SKM-1 treated with dmso at 0.1 percent for 144 hours (cell line): ENCODE data around the gene JAKMIP1.

ENCODE experiments used
- DNase-seq: peaks from one replicate; lab custom pipeline; 2025; ENCODE audit not compliant: unreplicated experiment; lab: John Stamatoyannopoulos, UW

The JAKMIP1 gene

DNA sequence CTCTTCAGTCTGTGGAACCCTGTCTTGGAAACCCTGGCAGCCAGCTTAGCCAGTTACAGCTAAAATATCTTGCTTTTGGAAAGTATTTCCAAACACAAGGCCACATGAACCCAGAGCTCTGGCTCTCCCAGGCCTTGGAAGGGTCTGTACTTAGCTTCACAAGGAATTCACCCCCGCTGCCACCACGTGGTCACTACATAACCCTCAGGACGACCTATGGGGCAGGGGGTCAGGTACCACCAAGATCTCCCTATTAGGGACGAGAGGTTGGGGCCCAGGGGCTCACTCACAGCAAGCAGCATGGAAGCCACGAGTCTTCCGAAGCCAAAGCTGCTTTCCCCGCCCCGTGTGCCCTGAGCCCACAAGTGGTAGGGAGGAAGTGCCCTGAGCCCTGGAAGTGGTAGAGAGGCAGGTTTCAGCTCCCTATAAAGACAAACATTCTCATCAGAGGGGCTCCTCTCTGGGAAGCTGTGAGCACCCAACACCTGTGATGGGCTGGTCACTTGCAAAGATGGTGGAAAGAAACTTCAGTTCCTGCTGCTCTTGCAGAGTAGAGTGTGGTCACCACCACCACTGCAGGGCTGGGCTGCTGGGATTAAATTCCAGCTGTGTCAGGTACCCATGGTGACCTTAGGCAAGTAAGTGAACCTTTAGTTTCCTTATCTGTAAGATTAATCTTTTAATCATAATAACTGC, 4.7 kb upstream of the JAKMIP1 start:
- no peak for DNase-seq

DNA sequence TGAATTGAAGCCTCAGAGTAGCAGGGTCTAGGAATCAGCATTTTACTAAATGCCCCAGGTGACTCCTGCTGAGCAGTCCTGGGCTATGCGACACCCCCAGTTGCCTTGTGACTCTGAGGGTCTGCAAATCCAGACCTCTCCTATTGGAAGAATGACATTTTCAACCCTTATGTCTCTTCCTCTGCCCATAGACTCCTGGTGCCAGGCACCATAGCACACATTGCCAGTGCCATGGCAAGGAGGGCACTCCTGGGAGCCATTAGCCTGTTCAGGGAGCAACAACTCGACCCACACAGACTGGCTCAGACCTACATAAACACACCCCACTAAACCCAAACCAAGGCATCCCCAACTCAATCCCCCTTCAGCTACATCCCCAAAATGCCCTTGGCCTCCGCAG, 3.7 kb upstream of the JAKMIP1 start:
- DNase-seq: no peak

DNA sequence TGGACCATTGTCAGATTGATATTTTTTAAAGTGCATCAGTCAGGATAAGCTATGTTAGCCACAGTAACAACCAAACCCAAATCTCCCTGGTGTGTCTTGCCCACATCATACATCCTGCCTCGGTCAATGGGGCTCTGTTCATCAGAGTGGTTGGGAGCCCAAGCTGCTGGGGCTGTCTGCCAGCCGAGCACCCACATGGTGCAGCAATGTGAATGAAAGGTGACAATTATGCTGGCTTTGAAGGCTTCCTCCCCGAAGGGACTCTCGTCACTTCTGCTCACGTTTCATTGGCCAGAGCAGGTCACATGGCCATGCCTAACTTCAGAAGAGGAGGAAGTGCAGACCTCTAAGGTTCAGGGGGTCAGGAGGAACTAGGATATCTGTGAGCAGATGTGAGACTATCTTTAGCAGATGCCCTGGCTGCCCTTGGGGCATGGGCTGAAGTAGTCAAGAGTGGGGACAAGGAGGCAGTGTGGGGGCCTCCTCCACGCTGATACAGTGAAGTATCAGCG, 1.3 kb upstream of the JAKMIP1 start:
- peak; percentile 30 for DNase-seq

DNA sequence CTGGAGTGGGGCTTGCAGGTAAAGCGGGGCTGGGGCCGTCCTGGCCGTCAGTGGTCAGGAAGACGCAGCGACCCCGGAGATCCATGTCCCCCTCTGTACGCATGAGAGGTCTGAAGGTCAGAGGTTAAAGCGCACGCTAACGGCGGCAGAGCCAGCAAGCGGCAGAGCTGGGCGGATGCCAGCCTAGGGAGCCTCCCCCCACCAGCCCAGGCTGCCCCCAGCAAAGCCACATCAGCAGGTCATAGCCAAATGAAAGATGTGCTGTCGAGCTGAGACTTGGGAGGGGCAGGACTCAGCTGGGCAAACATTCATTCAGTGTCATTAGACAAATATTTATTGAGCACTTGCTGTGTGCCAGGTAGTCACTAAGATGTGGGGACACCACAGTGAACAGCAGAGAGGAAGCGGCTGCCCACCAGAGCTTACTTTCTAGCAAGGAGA, 593 bp upstream of the JAKMIP1 start:
- DNase-seq: no peak

DNA sequence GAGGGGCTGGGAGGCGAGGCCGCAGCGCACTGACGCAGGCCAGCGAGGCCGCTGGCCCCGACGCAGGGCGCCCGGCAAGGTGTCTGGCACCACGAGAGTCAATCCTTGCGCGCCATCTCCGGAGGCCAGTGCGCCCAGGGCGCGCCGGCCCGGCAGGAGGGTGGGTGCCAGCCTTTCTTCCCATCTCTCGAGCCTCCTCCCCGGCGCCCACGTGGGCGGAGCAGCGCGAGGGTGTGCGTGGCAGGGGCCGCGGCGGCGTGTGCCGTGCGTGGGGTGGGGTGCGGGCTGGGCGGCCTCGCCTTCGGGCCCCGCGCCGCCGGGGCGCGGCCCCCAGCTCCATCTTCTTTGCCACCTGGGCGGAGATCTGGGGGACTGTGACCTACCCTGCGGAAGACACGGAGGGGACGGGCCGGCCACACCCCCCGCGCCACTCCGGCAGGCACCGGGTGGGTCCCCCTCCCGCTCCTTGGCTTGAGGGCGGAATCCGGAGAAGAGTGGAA, 877 bp downstream of the JAKMIP1 start:
- DNase-seq: no peak

DNA sequence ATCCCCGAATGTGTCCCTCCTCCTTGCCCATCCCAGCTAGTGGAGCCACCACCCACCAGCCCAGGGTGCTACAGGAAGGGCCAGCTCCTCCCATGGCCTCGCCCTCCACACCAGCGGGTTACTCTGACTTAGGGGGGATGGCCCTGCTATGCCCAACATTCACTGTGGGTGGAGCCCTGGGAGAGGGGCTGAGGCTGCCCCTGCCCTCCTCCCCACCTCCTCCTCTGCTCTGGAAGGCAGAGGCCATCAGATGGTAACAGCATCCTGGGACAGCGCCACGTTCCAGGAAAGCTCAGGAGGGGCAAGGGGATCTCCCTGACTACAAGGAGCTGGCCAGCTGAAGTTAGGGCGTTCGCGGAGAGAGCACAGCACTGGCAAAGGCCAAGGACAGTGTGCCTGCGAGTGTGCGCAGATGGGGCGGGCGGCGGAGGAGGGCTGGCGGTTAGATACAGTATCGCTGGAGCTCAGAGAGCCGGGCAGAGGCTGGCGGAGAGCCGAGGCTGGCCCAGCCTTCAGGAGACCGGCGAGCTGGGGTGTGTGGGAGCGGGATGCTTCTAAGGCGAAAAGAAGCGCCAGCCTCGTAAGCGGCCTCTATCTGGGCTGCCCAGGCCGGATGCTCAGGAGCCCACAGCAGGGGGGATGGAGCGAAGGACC, 1.5 kb downstream of the JAKMIP1 start:
- no peak for DNase-seq

DNA sequence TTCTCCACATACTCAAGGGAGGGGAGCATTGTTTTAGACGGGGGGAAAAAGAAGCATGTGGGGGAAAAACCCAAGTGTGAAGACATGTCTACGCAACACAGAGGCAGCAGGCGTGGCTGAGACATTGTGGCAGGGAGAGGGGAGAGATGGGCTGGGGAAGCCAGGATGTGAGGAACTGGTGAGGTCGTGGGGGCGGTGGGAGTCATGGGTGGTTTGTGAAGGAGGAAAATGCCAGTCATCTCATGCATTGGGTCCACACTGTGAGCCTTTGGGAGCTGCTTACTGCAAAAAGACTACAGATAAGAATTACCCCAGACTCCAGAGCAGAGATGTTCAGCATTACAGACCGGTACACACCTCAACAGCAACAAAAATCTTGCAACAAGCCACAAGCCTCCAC, 2.1 kb downstream of the JAKMIP1 start:
- no peak for DNase-seq

DNA sequence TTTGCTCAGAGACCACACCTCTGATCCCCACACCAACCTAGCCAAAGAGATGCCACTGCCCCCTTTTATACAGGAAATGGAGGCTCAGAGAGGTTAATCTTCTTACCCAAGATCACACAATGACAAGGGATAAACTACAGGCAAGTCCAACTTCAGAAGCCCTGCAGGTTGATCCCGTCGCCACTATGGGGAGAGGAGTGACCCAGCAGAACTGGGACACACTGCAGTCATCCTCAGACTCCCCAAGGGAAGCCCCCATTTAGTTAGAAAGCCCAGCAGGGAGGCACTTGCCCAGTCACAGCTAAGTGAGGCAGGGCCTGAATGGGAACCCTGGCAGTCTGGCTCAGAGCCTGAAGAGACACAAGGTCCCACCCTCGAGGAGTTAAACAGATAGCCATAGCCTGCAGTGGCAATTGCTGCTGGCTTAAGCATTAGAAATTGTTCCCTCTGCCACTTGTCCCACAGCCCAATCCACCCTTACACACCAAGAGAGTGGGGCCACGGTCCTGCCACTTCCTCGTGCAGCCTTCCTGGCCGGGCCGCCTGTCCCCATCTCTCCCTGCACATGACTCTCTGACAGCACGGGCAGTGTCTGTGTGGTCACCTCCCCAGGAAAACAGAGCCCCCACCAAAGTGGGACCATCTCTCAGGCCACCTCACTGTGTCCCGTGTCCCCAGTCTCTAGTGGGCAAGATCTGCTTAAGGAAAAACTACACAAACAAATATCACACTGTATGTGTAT, 2.7 kb downstream of the JAKMIP1 start:
- no peak for DNase-seq

DNA sequence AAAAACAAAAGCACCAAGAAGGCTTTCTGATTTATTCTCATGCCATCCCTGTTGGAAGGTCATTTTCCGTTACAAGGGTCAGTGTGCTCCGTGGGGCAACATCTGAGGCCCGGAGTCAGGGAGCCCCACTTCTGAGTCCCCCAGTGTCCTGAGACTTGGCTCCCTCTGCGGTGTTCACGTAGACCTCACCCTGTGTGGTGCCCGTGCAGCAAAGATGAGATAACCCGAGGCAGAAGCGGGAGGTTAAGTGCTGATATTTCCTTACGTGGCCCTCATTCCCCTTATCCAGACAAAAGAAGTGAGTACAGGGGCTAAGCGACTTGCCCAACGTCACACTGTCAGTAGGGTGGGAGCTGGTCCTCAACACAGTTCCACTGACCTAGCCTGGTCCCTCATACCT, 3.5 kb downstream of the JAKMIP1 start:
- no peak for DNase-seq

DNA sequence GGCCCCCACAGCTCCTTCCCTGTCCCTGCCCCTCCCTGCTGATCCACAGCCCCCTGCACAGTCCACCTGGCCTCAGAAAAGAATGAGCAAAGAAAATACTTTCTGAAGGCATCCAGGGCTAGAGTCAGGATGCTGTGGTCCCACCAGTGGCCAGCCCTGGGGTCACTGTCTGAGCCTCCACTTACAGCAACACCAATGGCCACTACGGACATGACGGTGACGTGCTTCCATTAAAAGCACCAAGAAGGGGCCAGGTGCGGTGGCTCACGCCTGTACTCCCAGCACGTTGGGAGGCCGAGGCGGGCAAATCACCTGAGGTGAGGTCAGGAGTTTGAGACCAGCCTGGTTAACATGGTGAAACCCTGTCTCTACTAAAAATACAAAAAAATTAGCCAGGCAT, 4.0 kb downstream of the JAKMIP1 start:
- DNase-seq: no peak

DNA sequence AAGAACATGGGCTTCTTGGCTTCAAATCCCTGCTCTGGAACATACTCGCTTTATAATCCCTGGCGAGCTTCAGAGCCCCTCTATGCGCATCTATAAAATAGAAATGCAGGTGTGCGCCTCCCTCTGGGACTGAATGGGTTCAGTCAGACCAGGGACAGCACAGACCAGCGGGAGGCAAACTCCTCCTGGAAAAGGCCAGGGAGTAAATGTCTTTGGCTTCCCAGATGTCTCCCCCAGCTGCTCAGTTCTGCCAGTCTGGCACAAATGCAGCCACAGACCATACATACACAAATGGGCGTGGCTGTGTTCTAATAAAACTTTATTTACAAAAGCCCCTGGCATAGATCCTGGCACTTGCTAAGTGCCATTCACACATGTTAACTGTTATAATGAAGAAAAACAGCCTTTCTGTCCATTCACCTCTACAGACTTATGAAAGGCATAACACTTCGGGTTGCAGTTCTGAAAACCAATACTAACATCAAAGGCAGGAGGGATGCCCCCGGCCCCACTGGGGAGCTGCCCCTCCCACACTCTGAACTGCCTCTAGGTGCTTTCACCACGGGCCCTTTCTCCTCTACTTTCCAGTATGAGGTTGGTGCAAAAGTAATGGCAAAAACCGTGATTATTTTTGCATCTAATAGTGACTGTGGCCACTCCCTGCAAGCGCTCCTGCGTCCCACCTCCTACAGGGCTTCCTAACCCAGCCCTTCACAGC, 4.6 kb downstream of the JAKMIP1 start:
- DNase-seq: no peak

DNA sequence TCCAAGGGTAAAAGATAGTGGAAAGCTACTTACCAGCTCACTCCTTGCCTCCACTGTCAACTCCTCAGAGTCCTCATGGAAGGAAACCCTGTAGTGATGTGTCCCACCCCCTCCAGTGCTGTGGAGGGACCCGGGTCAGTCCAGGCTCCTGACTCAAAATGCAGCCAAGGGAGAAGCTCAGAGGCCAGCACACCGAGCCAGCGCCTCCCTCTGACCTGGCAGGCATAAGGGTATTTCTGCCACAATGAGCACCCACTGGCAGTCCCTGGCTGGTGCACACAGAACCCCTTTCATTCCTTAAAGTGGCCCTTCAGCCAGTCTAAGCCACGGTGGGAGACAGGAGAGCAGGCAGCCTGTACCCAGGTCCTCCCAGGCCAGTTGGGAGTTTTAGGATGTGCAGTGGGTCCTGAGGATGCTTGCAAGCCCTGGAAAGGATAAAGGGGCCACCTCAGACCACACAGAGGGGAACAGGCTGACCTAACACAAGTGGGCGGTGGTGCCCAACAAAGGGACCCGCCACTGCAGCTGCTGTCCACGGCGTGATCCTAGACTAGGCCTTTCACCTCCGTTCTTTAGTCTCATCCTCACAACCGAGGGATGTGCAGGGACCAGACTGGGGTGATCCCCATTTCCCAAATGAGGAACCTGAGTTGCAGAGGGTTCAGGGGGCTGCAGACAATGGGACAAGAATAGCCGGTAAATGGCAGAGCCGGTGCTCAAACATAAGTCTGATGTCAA, 5.7 kb downstream of the JAKMIP1 start:
- no peak for DNase-seq

DNA sequence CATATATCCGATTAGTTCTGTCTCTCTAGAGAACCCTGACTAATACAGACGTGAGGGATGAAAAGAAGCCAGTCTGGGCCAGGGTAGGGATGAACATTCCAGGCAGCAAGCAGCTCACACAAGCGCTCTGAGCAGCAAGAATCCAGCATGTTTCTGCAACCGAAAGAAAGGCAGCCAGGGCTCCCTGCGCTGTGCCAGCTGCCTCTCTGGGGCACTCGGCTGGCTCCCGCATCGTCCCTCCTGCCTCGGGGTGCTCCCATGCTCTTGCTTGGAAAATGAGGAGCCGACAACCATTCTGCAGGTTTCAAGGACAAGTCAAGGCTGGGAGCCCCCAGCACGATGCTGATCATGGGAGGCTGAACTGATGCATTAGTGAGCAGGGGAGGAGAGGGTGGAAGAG, 7.0 kb downstream of the JAKMIP1 start:
- no peak for DNase-seq

DNA sequence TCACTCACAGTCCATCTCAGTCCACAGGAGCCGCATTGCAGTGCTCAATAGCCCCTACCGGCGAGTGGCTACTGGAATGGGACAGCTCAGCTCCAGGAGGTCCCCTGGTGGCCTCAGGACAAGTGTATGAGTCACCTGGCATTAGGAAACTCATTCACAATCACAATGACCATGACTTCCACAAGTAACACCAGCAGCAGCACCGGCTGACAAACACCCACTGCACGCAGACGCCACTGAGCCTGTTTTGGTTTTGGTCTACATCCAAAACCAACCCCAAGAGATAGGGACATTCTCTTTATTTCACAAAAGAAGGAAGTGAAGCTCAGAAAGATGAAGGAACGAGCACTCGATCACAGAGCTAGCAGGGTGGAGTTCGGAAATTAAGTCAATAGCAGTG, 8.1 kb downstream of the JAKMIP1 start:
- no peak for DNase-seq

DNA sequence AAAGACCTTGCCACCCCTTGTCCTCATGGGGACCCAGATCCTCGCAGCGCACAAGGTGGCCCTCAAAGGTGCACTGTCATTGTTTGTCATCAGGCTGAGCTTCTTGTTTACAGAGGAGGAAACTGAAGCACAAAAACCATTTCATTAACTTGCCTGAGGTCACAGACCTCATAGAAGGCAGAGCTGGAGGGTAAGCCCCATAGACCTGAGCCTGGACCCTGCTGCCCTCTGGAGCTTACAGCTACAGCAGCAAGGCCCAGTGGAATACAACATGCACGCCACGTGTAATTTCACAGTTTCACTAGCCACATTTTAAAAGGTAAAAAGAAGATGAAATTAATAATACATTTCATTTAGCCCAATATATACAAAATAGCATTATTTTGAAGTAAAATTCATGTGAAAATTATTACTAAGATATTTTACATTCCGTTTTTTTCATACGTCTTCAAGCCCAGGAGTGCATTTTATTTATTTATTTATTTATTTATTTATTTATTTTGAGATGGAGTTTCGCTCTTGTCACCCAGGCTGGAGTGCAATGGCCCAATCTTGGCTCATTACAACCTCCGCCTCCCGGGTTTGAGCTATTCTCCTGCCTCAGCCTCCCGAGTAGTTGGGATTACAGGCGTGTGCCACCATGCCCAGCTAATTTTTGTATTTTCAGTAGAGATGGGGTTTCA, 8.8 kb downstream of the JAKMIP1 start:
- no peak for DNase-seq

DNA sequence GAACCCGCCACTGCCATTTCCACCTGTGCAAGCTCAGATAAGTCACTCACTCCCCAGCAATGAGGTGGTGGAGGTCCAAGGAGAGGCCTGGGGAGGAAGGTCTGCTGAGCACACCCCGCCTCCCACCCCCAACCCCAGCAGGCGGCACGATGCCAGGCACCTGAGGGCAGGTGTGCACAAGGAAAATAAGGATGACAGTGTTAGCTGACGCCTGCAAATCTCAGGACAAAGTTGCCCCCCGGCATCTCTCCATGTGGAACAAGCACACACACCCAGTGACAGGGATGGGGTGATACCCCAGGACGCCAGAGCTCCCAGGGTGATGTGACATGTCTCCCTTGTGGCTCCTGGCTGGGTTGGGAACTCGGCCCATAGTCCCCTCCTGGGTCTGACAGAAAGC, 9.9 kb downstream of the JAKMIP1 start:
- no peak for DNase-seq

DNA sequence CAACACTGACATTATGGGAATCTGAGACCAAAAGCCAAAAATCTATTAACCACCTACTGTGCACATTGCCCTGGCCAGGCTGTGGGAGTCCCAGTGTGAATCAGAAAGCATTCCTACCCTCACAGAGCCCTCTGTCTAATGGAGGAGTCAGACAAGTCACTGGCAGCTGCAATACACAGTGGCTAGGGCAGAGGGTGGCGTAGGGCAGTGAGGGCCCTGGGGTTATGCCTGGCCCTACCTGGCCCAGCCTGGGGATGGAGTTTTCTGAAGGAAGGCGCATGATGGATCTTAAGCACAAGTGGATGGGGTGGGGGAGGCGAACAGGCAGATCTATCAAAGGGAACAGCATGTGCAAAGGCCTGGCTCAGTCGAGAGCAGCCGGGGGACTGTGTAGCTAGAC, 10.8 kb downstream of the JAKMIP1 start:
- DNase-seq: no peak

DNA sequence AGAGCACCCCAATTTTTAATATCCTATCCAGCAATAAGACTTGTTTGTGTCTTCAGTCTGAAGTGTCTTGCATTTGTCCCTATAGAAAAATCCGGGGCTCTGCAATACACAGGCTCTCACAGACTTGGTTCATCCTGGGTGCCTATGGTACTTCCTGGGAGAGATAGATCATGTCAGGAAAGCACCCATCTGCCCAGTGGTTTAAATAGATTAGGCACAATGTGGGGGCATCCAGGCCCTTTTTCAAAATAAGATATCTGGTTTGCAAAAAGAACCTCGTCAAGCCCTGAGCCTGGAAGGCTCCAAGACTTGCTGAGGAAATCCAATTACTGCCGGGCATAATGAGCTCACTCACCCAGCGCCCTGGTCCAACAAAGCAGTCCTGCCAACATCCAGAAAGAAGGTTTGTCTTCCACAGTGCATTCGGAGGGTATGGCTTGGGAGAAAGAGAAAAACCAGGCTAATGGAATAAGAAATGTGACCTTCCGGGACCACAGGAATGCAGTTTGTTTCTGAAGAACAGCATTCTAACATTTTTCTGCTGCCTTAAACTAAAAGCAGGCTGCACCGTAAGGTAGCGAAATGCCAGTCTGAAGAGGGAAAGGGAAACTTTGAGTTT, 11.6 kb downstream of the JAKMIP1 start:
- no peak for DNase-seq

DNA sequence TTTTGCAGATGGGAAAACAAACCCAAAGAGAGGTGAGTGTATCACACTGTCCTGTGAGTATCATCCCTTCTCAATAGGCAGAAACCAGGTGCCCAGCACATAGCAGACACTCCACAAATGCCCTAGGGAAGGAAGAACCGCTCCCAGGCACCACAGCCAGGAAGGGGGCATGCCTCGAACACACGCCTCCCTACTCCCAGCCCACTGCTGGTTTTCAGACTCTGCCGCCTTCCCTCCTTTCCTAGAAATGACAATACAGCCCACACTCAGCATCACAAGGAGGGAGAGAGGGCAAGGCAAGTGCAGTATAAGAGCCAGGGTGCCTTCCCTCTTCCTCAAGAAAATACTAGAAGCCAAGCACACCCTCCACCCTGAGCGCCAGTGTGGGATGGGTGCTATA, 16.2 kb downstream of the JAKMIP1 start:
- DNase-seq: no peak

DNA sequence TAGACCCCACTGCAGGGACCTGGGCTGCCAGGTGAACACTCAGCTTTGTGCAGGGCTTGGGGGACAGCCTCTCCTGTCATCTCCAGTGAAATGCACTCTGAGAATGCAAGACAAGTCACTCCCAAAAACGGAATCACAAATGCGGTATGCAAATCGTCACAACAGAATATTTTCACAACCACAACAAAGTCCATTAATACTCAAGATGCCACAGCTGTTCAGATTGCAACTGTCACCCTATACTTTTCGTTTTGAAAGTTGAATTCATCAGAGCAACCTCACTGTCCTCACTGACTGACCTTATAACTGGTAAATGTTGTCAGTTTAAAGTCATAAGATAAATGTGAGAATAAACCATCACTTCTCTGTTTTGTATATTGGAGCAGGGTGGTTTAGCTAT, 16.6 kb downstream of the JAKMIP1 start:
- no peak for DNase-seq
